Measurements from ENCODE around the gene CHD3.

DNA sequence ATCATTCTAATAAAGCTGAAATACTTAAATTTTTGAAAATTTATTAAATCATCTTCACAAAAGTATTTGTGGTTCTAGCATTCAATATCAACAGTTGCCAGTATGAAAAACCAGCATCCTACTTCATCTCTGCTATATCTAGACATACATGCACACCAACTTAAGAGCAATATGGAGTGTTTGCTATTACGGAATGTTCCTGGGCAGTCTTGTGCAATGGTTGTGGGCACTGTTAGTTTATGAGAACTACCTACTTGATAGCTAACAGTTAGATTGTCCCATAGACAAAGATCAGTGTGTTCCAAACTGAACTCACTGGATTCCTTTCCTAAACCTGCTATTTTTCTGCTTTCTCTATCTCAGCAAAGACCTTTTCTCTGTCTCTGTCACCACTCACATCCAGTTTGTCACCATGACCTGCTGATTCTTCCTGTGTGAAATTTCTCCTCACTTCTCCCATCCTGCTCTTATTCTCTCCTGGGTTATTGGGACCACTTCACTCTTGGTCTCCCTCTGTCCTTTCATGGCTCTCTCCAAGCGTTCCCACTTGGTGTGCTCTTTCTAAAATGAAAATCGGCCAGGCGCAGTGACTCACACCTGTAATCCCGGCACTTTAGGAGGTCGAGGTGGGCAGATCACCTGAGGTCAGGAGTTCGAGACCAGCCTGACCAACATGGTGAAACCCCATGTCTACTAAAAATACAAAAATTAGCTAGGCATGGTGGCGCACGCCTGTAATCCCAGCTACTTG lies 71.1 kb downstream of the CHD3 start:
- TF ChIP-seq, protein P1, sequence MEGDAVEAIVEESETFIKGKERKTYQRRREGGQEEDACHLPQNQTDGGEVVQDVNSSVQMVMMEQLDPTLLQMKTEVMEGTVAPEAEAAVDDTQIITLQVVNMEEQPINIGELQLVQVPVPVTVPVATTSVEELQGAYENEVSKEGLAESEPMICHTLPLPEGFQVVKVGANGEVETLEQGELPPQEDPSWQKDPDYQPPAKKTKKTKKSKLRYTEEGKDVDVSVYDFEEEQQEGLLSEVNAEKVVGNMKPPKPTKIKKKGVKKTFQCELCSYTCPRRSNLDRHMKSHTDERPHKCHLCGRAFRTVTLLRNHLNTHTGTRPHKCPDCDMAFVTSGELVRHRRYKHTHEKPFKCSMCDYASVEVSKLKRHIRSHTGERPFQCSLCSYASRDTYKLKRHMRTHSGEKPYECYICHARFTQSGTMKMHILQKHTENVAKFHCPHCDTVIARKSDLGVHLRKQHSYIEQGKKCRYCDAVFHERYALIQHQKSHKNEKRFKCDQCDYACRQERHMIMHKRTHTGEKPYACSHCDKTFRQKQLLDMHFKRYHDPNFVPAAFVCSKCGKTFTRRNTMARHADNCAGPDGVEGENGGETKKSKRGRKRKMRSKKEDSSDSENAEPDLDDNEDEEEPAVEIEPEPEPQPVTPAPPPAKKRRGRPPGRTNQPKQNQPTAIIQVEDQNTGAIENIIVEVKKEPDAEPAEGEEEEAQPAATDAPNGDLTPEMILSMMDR (IDR thresholded peaks at IDR 0.05) = no peak
- TF ChIP-seq EP300 (IDR thresholded peaks at IDR 0.05) = no peak

All from tibial nerve (tissue), 4 donors.